Endothelial cell of umbilical vein (primary cell): ENCODE data around the gene ARHGAP21. TPM values are rescaled to one million over a fixed set of nuclear protein-coding genes. Genes with fewer than 3 reads are reported as not detected.

Source experiments
- BruUV-seq: library from RNA; stranded (reverse); fragments of 400-500 nt; replicated peaks from 2 replicates; lab custom pipeline; 2021; lab: Mats Ljungman, UMichigan
- CTCF ChIA-PET: fragments of 300-600, 350-600 bp; sonication (Branson Sonifier 250); formaldehyde crosslinking; loops from one replicate; lab custom pipeline; 2021; ENCODE audit warnings: antibody characterized with exemption, inconsistent platforms; lab: Charles Lee
- POLR2A ChIA-PET: fragments of 300-600, 350-600 bp; sonication (Branson Sonifier 250); formaldehyde crosslinking; loops from one replicate; lab custom pipeline; 2021; ENCODE audit warnings: antibody characterized with exemption, inconsistent platforms; lab: Charles Lee
- DNase-seq: peaks from one replicate; pipeline ENCODE4 v3.0.0-alpha.2; 2011; ENCODE audit warnings: low read depth, low spot score
- FAIRE-seq: peaks from 2 replicates; lab custom pipeline; 2011; peaks lifted over from hg19 to GRCh38; lab: Jason Lieb, UNC
- H2AFZ ChIP-seq: 2 replicates; pipeline ENCODE4 v1.6.0; 2012; ENCODE audit warnings: low read depth, low read length, control low read depth, inconsistent platforms
- H3K27ac ChIP-seq: 2 replicates; pipeline ENCODE4 v1.5.1; 2011; ENCODE audit warnings: low read depth, mild to moderate bottlenecking, control low read depth, low read length, moderate library complexity; ENCODE audit not compliant: insufficient read depth
- H3K27me3 ChIP-seq, 2 experiments: 2 replicates each; pipeline versions ENCODE4 v1.6.0 to v1.6.1; 2011; ENCODE audit warnings: low read length in 2 of 2, mixed read lengths in 1 of 2; ENCODE audit not compliant: control insufficient read depth in 2 of 2, insufficient read depth in 2 of 2
- H3K36me3 ChIP-seq, 2 experiments: 2 replicates in 1 of 2; 3 replicates in 1 of 2; pipeline ENCODE4 v1.5.1; 2011; ENCODE audit warnings: low read length in 2 of 2, mild to moderate bottlenecking in 1 of 2, moderate library complexity in 1 of 2; ENCODE audit not compliant: control insufficient read depth in 2 of 2, insufficient read depth in 2 of 2; ENCODE audit errors: extremely low read depth in 1 of 2
- H3K4me1 ChIP-seq: 3 replicates; pipeline ENCODE4 v1.5.1; 2011; ENCODE audit warnings: mild to moderate bottlenecking, low read length; ENCODE audit not compliant: control insufficient read depth, insufficient read depth; ENCODE audit errors: extremely low read depth
- H3K4me2 ChIP-seq: 2 replicates; pipeline ENCODE4 v1.6.1; 2011; ENCODE audit warnings: low read length, control low read depth, mixed read lengths; ENCODE audit not compliant: insufficient read depth
- H3K4me3 ChIP-seq, 3 experiments: fragments of 200-600 bp in 1 of 3; sonication (generic), shearing (Covaris generic) in 1 of 3; replicated peaks in 1 of 3; 2 replicates each; pipeline ENCODE4 v1.5.1; 2011 to 2016; ENCODE audit warnings: control low read depth in 3 of 3, low read length in 3 of 3, mild to moderate bottlenecking in 2 of 3, inconsistent platforms in 1 of 3, low read depth in 1 of 3, moderate library complexity in 1 of 3; ENCODE audit not compliant: insufficient read depth in 1 of 3
- H3K79me2 ChIP-seq: 2 replicates; pipeline ENCODE4 v1.6.0; 2012; ENCODE audit warnings: low read length, inconsistent platforms; ENCODE audit not compliant: control insufficient read depth, insufficient read depth
- H3K9ac ChIP-seq: replicated peaks from 2 replicates; pipeline ENCODE3; 2011; ENCODE audit warnings: low read length, control low read depth; ENCODE audit not compliant: insufficient read depth; ENCODE audit errors: extremely low read depth
- H3K9me1 ChIP-seq: replicated peaks from 3 replicates; pipeline ENCODE4 v1.6.0; 2011; ENCODE audit warnings: mild to moderate bottlenecking, low read length; ENCODE audit not compliant: control insufficient read depth, insufficient read depth; ENCODE audit errors: extremely low read depth
- H3K9me3 ChIP-seq: replicated peaks from 2 replicates; pipeline ENCODE4 v1.5.1; 2012; ENCODE audit warnings: low read length, inconsistent platforms; ENCODE audit not compliant: control insufficient read depth, insufficient read depth
- H4K20me1 ChIP-seq: replicated peaks from 2 replicates; pipeline ENCODE3; 2011; ENCODE audit warnings: mild to moderate bottlenecking, low read length; ENCODE audit not compliant: control insufficient read depth, insufficient read depth; ENCODE audit errors: extremely low read depth
- CTCF ChIP-seq, 2 donors: IDR thresholded peaks; 1 replicate in 1 of 2; 2 replicates in 1 of 2; pipeline ENCODE4 v1.5.1; 2011; ENCODE audit warnings: low read length in 2 of 2, mild to moderate bottlenecking in 2 of 2, moderate library complexity in 2 of 2, control low read depth in 1 of 2, inconsistent platforms in 1 of 2, low read depth in 1 of 2; ENCODE audit not compliant: insufficient read depth in 1 of 2; ENCODE audit errors: extremely low read depth in 1 of 2
- EZH2 ChIP-seq: IDR thresholded peaks from 2 replicates; pipeline ENCODE4 v1.6.1; 2012; ENCODE audit warnings: borderline replicate concordance, low read depth, mild to moderate bottlenecking, moderate library complexity, low read length, inconsistent platforms; ENCODE audit not compliant: severe bottlenecking
- FOS ChIP-seq: IDR thresholded peaks from 2 replicates; pipeline ENCODE4 v1.6.1; 2011; ENCODE audit warnings: mild to moderate bottlenecking, low read length, moderate library complexity, borderline replicate concordance; ENCODE audit not compliant: insufficient read depth
- GATA2 ChIP-seq: IDR thresholded peaks from 2 replicates; pipeline ENCODE4 v1.7.0; 2011; ENCODE audit warnings: low read depth, mild to moderate bottlenecking, moderate library complexity, mixed read lengths, low read length; ENCODE audit not compliant: insufficient read length, insufficient read depth
- JUN ChIP-seq: IDR thresholded peaks from 2 replicates; pipeline ENCODE4 v1.6.1; 2011; ENCODE audit warnings: borderline replicate concordance, low read depth; ENCODE audit not compliant: insufficient read length, insufficient read depth
- MAX ChIP-seq: IDR thresholded peaks from 2 replicates; pipeline ENCODE4 v1.6.1; 2011; ENCODE audit not compliant: insufficient read depth, insufficient read length
- MYC ChIP-seq: IDR thresholded peaks from one replicate; pipeline ENCODE4 v1.6.1; 2011; ENCODE audit warnings: mild to moderate bottlenecking, low read depth, low read length
- POLR2A ChIP-seq: IDR thresholded peaks from 2 replicates; pipeline ENCODE4 v1.6.1; 2012; ENCODE audit warnings: low read depth, mild to moderate bottlenecking, control low read depth, low read length
- POLR2AphosphoS5 ChIP-seq: IDR thresholded peaks from 2 replicates; pipeline ENCODE4 v1.6.1; 2012; ENCODE audit warnings: low read depth, mild to moderate bottlenecking, control low read depth, low read length, moderate library complexity; ENCODE audit not compliant: insufficient read depth
- dilution Hi-C: fragments of 300-500 bp; cut with MboI; formaldehyde crosslinking; loops from one replicate; pipeline ENCODE4 v1.15.0; 2019; ENCODE audit warnings: low sequenced_read_pairs; ENCODE audit not compliant: extremely low pct_ligation_motif_present
- intact Hi-C: fragments of 100-400 bp; cut with micrococcal nuclease; formaldehyde crosslinking; loops from one replicate; pipeline ENCODE4 v1.10.0; 2022
- polyA plus RNA-seq, 4 experiments: library from polyadenylated mRNA; depleted of rRNA in 3 of 4; stranded (reverse) in 3 of 4; unstranded in 1 of 4; fragments of >200 nt; gene quantifications; 2 replicates each; pipeline versions ENCODE4 v1.2.1 to v1.2.3, GENCODE V29; 2011 to 2012; ENCODE audit warnings: missing spikeins in 1 of 4
- total RNA-seq: library from RNA; stranded (reverse); gene quantifications from 2 replicates; pipeline ENCODE4 v1.2.3, GENCODE V29; 2021

The ARHGAP21 gene
- total and polyA plus RNA-seq, 2 donors (not counting 3 experiments of a cell fraction or from before 2014, with no cell fraction given), result 29.5 to 97.8 TPM

GRCh38 chr10:24642921-24643678, 80.6 kb downstream of the ARHGAP21 start:
- H3K27me3 ChIP-seq, result no peaks in the 10 kb centered on the region
- no peak overlapping the region for H3K27ac ChIP-seq
- BruUV-seq, result no TSS peak
- ChIA-PET CTCF (interaction anchor here (0.6 to 2.4 kb wide), 41 partner anchors 9 to 584 kb away, joined by 3 to 53 read pairs (median 4); partner anchors contain the start of genes ARHGAP21 and ENKUR), POLR2A (no interaction called here)
- FAIRE-seq (peak; percentile 66), DNase-seq (peak; percentile 78)
- dilution Hi-C loops, result no loop called here
- no peak overlapping the region for H3K4me3 ChIP-seq
- H4K20me1 ChIP-seq, result no peaks in the 10 kb centered on the region
- H3K36me3 ChIP-seq, result no peaks in the 10 kb centered on the region
- no peak overlapping the region for H3K9ac ChIP-seq
- peaks cover 27% of the 10 kb centered on the region for H3K4me1 ChIP-seq
- no peaks in the 10 kb centered on the region for H3K9me1 ChIP-seq
- H3K79me2 ChIP-seq, result peaks cover 38% of the 10 kb centered on the region
- TF ChIP-seq CTCF (IDR thresholded peaks at IDR 0.05; ENCODE audit: extremely low read depth in 1 of 2, insufficient read depth in 1 of 2, low read depth in 1 of 2, low read length in 2 of 2), result peak; percentile 52 to 63
- TF ChIP-seq MAX, result no peak
- peak; percentile 2 for TF ChIP-seq JUN
- no peaks in the 10 kb centered on the region for H3K9me3 ChIP-seq
- peak overlapping the region; percentile 47 for H3K4me2 ChIP-seq
- no peak overlapping the region for H2AFZ ChIP-seq
- intact Hi-C loops, result loop anchor here (1.0 to 10.0 kb wide), 7 partner anchors 81 to 582 kb away; partner anchors contain the start of genes ENKUR, PRTFDC1 and THNSL1

GRCh38 chr10:24639124-24639523, 84.6 kb downstream of the ARHGAP21 start:
- H3K4me1 ChIP-seq, result peaks cover 6% of the 10 kb centered on the region
- H3K36me3 ChIP-seq, result no peaks in the 10 kb centered on the region
- dilution Hi-C loops (no loop called here), intact Hi-C loops (no loop called here)
- no peak overlapping the region for H3K4me2 ChIP-seq
- H3K27ac ChIP-seq, result no peak overlapping the region
- no peak for TF ChIP-seq MAX
- no peak for TF ChIP-seq GATA2
- no peak for TF ChIP-seq POLR2AphosphoS5
- TF ChIP-seq JUN, result no peak
- TF ChIP-seq MYC, result no peak
- no peak for TF ChIP-seq CTCF (IDR thresholded peaks at IDR 0.05; ENCODE audit: extremely low read depth in 1 of 2, insufficient read depth in 1 of 2, low read depth in 1 of 2, low read length in 2 of 2)
- TF ChIP-seq POLR2A, result no peak
- no peak for TF ChIP-seq EZH2
- TF ChIP-seq FOS, result no peak
- H3K9me3 ChIP-seq, result no peaks in the 10 kb centered on the region
- DNase-seq, result no peak
- H3K9me1 ChIP-seq, result no peaks in the 10 kb centered on the region
- no TSS peak for BruUV-seq
- no peaks in the 10 kb centered on the region for H4K20me1 ChIP-seq
- no peaks in the 10 kb centered on the region for H3K27me3 ChIP-seq
- POLR2A ChIA-PET, result no interaction called here
- no peak overlapping the region for H2AFZ ChIP-seq
- FAIRE-seq, result no peak
- H3K79me2 ChIP-seq, result peaks cover 40% of the 10 kb centered on the region
- CTCF ChIA-PET, result no interaction called here
- no peak overlapping the region for H3K4me3 ChIP-seq
- no peak overlapping the region for H3K9ac ChIP-seq
